ENCODE results near the gene EXD3.

DNA sequence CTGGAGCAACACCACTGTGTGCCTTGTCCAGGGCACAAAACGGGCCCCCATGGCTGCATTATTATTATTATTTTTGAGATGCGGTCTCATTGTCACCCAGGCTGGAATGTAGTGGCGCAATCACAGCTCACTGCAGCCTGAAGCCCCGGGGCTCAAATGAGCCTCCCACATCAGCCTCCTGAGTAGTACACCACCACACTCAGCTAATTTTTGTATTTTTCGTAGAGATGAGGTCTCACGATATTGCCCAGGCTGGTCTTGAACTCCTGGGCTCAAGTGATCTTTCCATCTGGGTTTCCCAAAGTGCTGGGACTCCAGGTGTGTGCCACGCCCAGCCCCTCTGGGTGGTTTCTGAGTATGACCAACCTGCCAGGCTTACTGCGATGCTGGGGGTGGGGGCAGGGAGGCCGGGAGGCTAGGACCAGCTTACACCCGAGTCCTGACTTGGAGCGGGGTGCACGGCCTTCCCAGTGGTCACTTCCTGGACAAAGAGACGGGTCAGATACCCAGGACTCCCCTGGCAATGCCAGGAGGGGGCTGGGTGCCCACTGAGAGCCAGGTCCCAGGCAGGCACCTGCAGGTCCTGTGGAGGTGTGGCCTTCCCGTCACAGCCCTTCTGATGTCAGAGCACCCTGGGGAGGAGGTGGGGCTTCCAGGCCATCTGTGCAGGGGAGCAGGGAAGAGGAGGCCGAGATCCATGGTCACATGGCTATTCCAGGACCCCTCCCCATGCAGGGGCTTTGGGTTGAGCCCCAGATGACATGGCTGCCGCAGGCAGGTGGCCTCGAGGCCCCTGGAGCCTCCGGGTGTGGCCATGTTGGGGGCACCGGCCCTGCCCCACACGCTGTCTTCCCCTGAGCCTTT lies 112.5 kb downstream of the EXD3 start:
- TF ChIP-seq POLR2A (IDR thresholded peaks at IDR 0.05; ENCODE audit: low read length) (no peak), GATA1 (IDR thresholded peaks at IDR 0.05; ENCODE audit: low read depth, low read length) (no peak)
